Vagina (tissue), 2 donors: ENCODE results near the gene POLRMT.
"Not testable (repeated sequence)": the region's sequence is repeated elsewhere in the genome, so short reads cannot be mapped to it uniquely, and the experiment has no call there.

Source experiments
- CTCF ChIP-seq, 3 experiments: fragments of 450-650 bp in 2 of 3; fragments of 200-600 bp in 1 of 3; sonication (generic) in 1 of 3; IDR thresholded peaks; one replicate each; pipeline ENCODE4 v1.5.1; 2017 to 2019; ENCODE audit warnings: antibody characterized with exemption in 3 of 3, mild to moderate bottlenecking in 2 of 3, moderate library complexity in 2 of 3
- POLR2A ChIP-seq, 2 donors: fragments of 450-650 bp; IDR thresholded peaks; one replicate each; pipeline ENCODE4 v1.6.1; 2017; ENCODE audit warnings: antibody characterized with exemption in 2 of 2, mild to moderate bottlenecking in 2 of 2, moderate library complexity in 2 of 2
- POLR2AphosphoS5 ChIP-seq, 2 donors: sonication (generic); formaldehyde crosslinking; IDR thresholded peaks; one replicate each; pipeline ENCODE4 v1.9.0; 2017; ENCODE audit warnings: antibody characterized with exemption in 2 of 2, mild to moderate bottlenecking in 2 of 2, low read depth in 1 of 2; ENCODE audit not compliant: insufficient read depth in 1 of 2

GRCh38 chr19:629515-629914 lies 3.8 kb downstream of the POLRMT start:
- not testable (repeated sequence) for TF ChIP-seq POLR2AphosphoS5 (IDR thresholded peaks at IDR 0.05; ENCODE audit: insufficient read depth in 1 of 2, low read depth in 1 of 2); CTCF (IDR thresholded peaks at IDR 0.05); POLR2A (IDR thresholded peaks at IDR 0.05)
